Mesendoderm (in vitro differentiated cells): ENCODE data around the gene PALLD.

Experiments
- DNase-seq: peaks from one replicate; pipeline ENCODE4 v3.0.0; 2013
- H2AK5ac ChIP-seq: 2 replicates; pipeline ENCODE4 v1.6.1; 2013; ENCODE audit warnings: low read length, inconsistent platforms
- H2BK120ac ChIP-seq: 2 replicates; pipeline ENCODE4 v1.6.1; 2013; ENCODE audit warnings: low read depth, mild to moderate bottlenecking, low read length, moderate library complexity, mixed read lengths
- H2BK15ac ChIP-seq: replicated peaks from 2 replicates; pipeline ENCODE4 v1.6.1; 2013; ENCODE audit warnings: low read depth, mild to moderate bottlenecking, moderate library complexity
- H2BK5ac ChIP-seq: 2 replicates; pipeline ENCODE4 v1.6.1; 2013; ENCODE audit warnings: low read length, inconsistent platforms
- H3K18ac ChIP-seq: 2 replicates; pipeline ENCODE4 v1.6.1; 2013; ENCODE audit warnings: mild to moderate bottlenecking, low read length, mixed read lengths
- H3K23ac ChIP-seq: one replicate; pipeline ENCODE4 v1.6.1; 2013; ENCODE audit warnings: low read length
- H3K27ac ChIP-seq: 2 replicates; pipeline ENCODE4 v1.5.1; 2013; ENCODE audit warnings: low read depth, mild to moderate bottlenecking, inconsistent platforms, low read length, moderate library complexity
- H3K27me3 ChIP-seq: 2 replicates; pipeline ENCODE4 v1.6.1; 2013; ENCODE audit warnings: low read length, control low read depth, mild to moderate bottlenecking, inconsistent platforms; ENCODE audit not compliant: insufficient read depth, poor library complexity
- H3K36me3 ChIP-seq: 2 replicates; pipeline ENCODE4 v1.6.1; 2013; ENCODE audit warnings: low read length, inconsistent platforms; ENCODE audit not compliant: control insufficient read depth, insufficient read depth
- H3K4ac ChIP-seq: one replicate; pipeline ENCODE4 v1.6.1; 2013; ENCODE audit warnings: low read depth, mild to moderate bottlenecking, low read length, moderate library complexity
- H3K4me1 ChIP-seq: 2 replicates; pipeline ENCODE4 v1.6.1; 2013; ENCODE audit warnings: low read depth, low read length, inconsistent platforms; ENCODE audit not compliant: control insufficient read depth
- H3K4me2 ChIP-seq: 2 replicates; pipeline ENCODE4 v1.6.1; 2013; ENCODE audit warnings: low read length
- H3K4me3 ChIP-seq: 2 replicates; pipeline ENCODE4 v1.5.1; 2013; ENCODE audit warnings: mild to moderate bottlenecking, low read length
- H3K56ac ChIP-seq: one replicate; pipeline ENCODE4 v1.6.1; 2013; ENCODE audit warnings: low read length
- H3K79me1 ChIP-seq: 2 replicates; pipeline ENCODE4 v1.6.1; 2013; ENCODE audit warnings: low read length, inconsistent platforms
- H3K79me2 ChIP-seq: 2 replicates; pipeline ENCODE4 v1.6.1; 2013; ENCODE audit warnings: mild to moderate bottlenecking, low read length; ENCODE audit not compliant: control insufficient read depth, insufficient read depth
- H3K9ac ChIP-seq: 2 replicates; pipeline ENCODE4 v1.6.1; 2013; ENCODE audit warnings: low read length, inconsistent platforms
- H4K5ac ChIP-seq: one replicate; pipeline ENCODE4 v1.6.1; 2013; ENCODE audit warnings: low read length
- H4K8ac ChIP-seq: one replicate; pipeline ENCODE4 v1.6.1; 2013; ENCODE audit warnings: low read depth, mild to moderate bottlenecking, control low read depth, low read length, moderate library complexity
- WGBS: extraction: QIAGEN DNeasy Blood & Tissue Kit; methylation state at CpG from one replicate; pipeline ENCODE4 v1.1.7; 2013; ENCODE audit warnings: low lambda C conversion rate, missing lambda C conversion rate; ENCODE audit not compliant: insufficient coverage; ENCODE audit errors: extremely low coverage; 5-methylcytosine and 5-hydroxymethylcytosine counted together

Gene PALLD

GRCh38 chr4:168690199-168690598 lies 193.3 kb downstream of the PALLD start:
- Histone ChIP-seq H2BK5ac (no peak overlapping the region), H3K36me3 (no peaks in the 10 kb centered on the region), H3K9ac (no peak overlapping the region), H3K79me1 (no peaks in the 10 kb centered on the region), H4K5ac (no peak overlapping the region), H3K56ac (no peak overlapping the region), H3K4ac (no peak overlapping the region), H3K18ac (no peak overlapping the region), H4K8ac (no peak overlapping the region), H3K27ac (no peak overlapping the region), H2BK15ac (no peak overlapping the region), H3K27me3 (no peaks in the 10 kb centered on the region), H3K4me2 (no peak overlapping the region), H2AK5ac (no peak overlapping the region), H3K23ac (no peak overlapping the region), H3K79me2 (no peaks in the 10 kb centered on the region), H2BK120ac (no peak overlapping the region), H3K4me3 (no peak overlapping the region), H3K4me1 (no peaks in the 10 kb centered on the region)
- no CpG with 5 or more reads among the region's 2 CpGs for WGBS
- no peak for DNase-seq

GRCh38 chr4:168691631-168692369 lies 194.9 kb downstream of the PALLD start:
- Histone ChIP-seq H3K18ac (no peak overlapping the region), H4K8ac (no peak overlapping the region), H3K4me3 (no peak overlapping the region), H3K4me2 (no peak overlapping the region), H2BK120ac (no peak overlapping the region), H3K79me2 (no peaks in the 10 kb centered on the region), H3K36me3 (no peaks in the 10 kb centered on the region), H2BK5ac (no peak overlapping the region), H4K5ac (no peak overlapping the region), H2BK15ac (no peak overlapping the region), H3K79me1 (no peaks in the 10 kb centered on the region), H3K23ac (no peak overlapping the region), H3K27me3 (no peaks in the 10 kb centered on the region), H2AK5ac (no peak overlapping the region), H3K4ac (no peak overlapping the region), H3K27ac (no peak overlapping the region), H3K4me1 (no peaks in the 10 kb centered on the region), H3K56ac (no peak overlapping the region), H3K9ac (no peak overlapping the region)
- no CpG with 5 or more reads among the region's 6 CpGs for WGBS
- no peak for DNase-seq

- H3K36me3 ChIP-seq: no peaks in the 10 kb centered on the region
- H3K79me1 ChIP-seq: no peaks in the 10 kb centered on the region
- no peaks in the 10 kb centered on the region for H3K27me3 ChIP-seq
- no peaks in the 10 kb centered on the region for H3K79me2 ChIP-seq
- H3K23ac ChIP-seq: no peak overlapping the region
- H2BK120ac ChIP-seq: no peak overlapping the region
- H2BK15ac ChIP-seq: no peak overlapping the region
- no peak overlapping the region for H4K8ac ChIP-seq
- H2BK5ac ChIP-seq: no peak overlapping the region
- no peak overlapping the region for H3K9ac ChIP-seq
- no peak overlapping the region for H3K18ac ChIP-seq
- DNase-seq: no peak
- H3K4me2 ChIP-seq: no peak overlapping the region
- WGBS: no CpG with 5 or more reads among the region's 8 CpGs
- H2AK5ac ChIP-seq: no peak overlapping the region
- no peak overlapping the region for H3K4ac ChIP-seq
- H3K27ac ChIP-seq: no peak overlapping the region
- no peaks in the 10 kb centered on the region for H3K4me1 ChIP-seq
- H3K56ac ChIP-seq: no peak overlapping the region
- no peak overlapping the region for H3K4me3 ChIP-seq
- H4K5ac ChIP-seq: no peak overlapping the region
These were observed 197.1 kb downstream of the PALLD start for GRCh38 chr4:168693750-168694490.

- Histone ChIP-seq H3K4me1 (no peaks in the 10 kb centered on the region), H3K36me3 (no peaks in the 10 kb centered on the region)
These were observed 197.8 kb downstream of the PALLD start for GRCh38 chr4:168694667-168695066.

GRCh38 chr4:168695288-168695687 lies 198.4 kb downstream of the PALLD start:
- no peak overlapping the region for H3K27ac ChIP-seq
- H2AK5ac ChIP-seq: no peak overlapping the region
- H2BK5ac ChIP-seq: no peak overlapping the region
- no CpG with 5 or more reads among the region's 2 CpGs for WGBS
- DNase-seq: no peak
- H3K4me2 ChIP-seq: no peak overlapping the region
- H3K4ac ChIP-seq: no peak overlapping the region
- H3K9ac ChIP-seq: no peak overlapping the region
- H3K27me3 ChIP-seq: no peaks in the 10 kb centered on the region
- H3K36me3 ChIP-seq: no peaks in the 10 kb centered on the region
- H3K79me2 ChIP-seq: no peaks in the 10 kb centered on the region
- H3K79me1 ChIP-seq: no peaks in the 10 kb centered on the region
- no peak overlapping the region for H3K4me3 ChIP-seq
- H3K23ac ChIP-seq: no peak overlapping the region
- H3K56ac ChIP-seq: no peak overlapping the region
- no peak overlapping the region for H3K18ac ChIP-seq
- no peak overlapping the region for H2BK120ac ChIP-seq
- no peak overlapping the region for H2BK15ac ChIP-seq
- no peaks in the 10 kb centered on the region for H3K4me1 ChIP-seq
- H4K5ac ChIP-seq: no peak overlapping the region
- no peak overlapping the region for H4K8ac ChIP-seq

More at GRCh38 chr4:168694667-168695066, 197.8 kb downstream of the PALLD start:
- Histone ChIP-seq H3K79me1 (no peaks in the 10 kb centered on the region), H3K18ac (no peak overlapping the region), H3K27me3 (no peaks in the 10 kb centered on the region), H2BK15ac (no peak overlapping the region), H4K5ac (no peak overlapping the region), H3K27ac (no peak overlapping the region), H4K8ac (no peak overlapping the region), H3K56ac (no peak overlapping the region), H3K4me2 (no peak overlapping the region), H3K79me2 (no peaks in the 10 kb centered on the region), H3K23ac (no peak overlapping the region), H2BK5ac (no peak overlapping the region), H3K4me3 (no peak overlapping the region), H3K4ac (no peak overlapping the region), H3K9ac (no peak overlapping the region), H2AK5ac (no peak overlapping the region), H2BK120ac (no peak overlapping the region)
- peak; percentile 8 for DNase-seq
- WGBS: no CpG with 5 or more reads among the region's 4 CpGs
